H1 (cell line): ENCODE data around the gene OGFR. TPM values are rescaled to one million over a fixed set of nuclear protein-coding genes. Genes with fewer than 3 reads are reported as not detected.

Experiments
- ATF3 ChIP-seq: IDR thresholded peaks from 2 replicates; pipeline ENCODE4 v1.6.1; 2011; ENCODE audit warnings: low read depth, mild to moderate bottlenecking, low read length; ENCODE audit not compliant: insufficient read depth
- CHD1 ChIP-seq: IDR thresholded peaks from 2 replicates; pipeline ENCODE4 v1.6.1; 2012; ENCODE audit warnings: low read depth, low read length, improper control_type of control experiment
- EZH2 ChIP-seq: fragments of 200-600 bp; sonication (generic); IDR thresholded peaks from 2 replicates; pipeline ENCODE4 v1.7.1; 2012; ENCODE audit warnings: low read depth, mild to moderate bottlenecking, moderate library complexity, low read length, inconsistent platforms; ENCODE audit not compliant: severe bottlenecking
- JUND ChIP-seq: IDR thresholded peaks from 2 replicates; pipeline ENCODE4 v1.6.1; 2011; ENCODE audit warnings: mild to moderate bottlenecking, improper control_type of control experiment, low read length
- KDM1A ChIP-seq: fragments of 200-600, 300-600 bp; sonication (generic); IDR thresholded peaks from 2 replicates; pipeline ENCODE4 v1.7.1; 2016; ENCODE audit warnings: mild to moderate bottlenecking, low read length, borderline replicate concordance
- NANOG ChIP-seq: IDR thresholded peaks from 2 replicates; pipeline ENCODE4 v1.6.1; 2011; ENCODE audit warnings: low read length, low read depth, mild to moderate bottlenecking, inconsistent platforms; ENCODE audit not compliant: insufficient read depth, poor library complexity, severe bottlenecking
- POLR2AphosphoS5 ChIP-seq: IDR thresholded peaks from 2 replicates; pipeline ENCODE4 v1.6.1; 2011; ENCODE audit warnings: low read depth, low read length
- TBP ChIP-seq: IDR thresholded peaks from 2 replicates; pipeline ENCODE4 v1.6.1; 2011; ENCODE audit warnings: low read depth, low read length, improper control_type of control experiment
- polyA plus RNA-seq, 7 experiments: library from polyadenylated mRNA; depleted of rRNA in 3 of 7; stranded (reverse) in 5 of 7; unstranded in 2 of 7; fragments of >200 nt in 5 of 7; fragments of 200-250 nt in 2 of 7; gene quantifications; 1 replicate in 5 of 7; 2 replicates in 1 of 7; 4 replicates in 1 of 7; pipeline versions ENCODE4 v1.2.1 to v1.2.3, GENCODE V29; 2011 to 2013; ENCODE audit warnings: missing spikeins in 2 of 7, mixed read lengths in 2 of 7
- total RNA-seq: library from RNA; stranded (reverse); fragmentation: NEBNext Ultra II Directional; extraction: Animal tissue kit (Norgen Biotek cat#: 25700); gene quantifications from 2 replicates; pipeline ENCODE4 v1.2.1, GENCODE V29; 2021

The OGFR gene
- total and polyA plus RNA-seq, 2 of the 8 experiments (the other 6 are each of a cell fraction or from before 2014, with no cell fraction given): 13.9 to 25.1 TPM

- TF ChIP-seq ATF3 (no peak), CHD1 (no peak), JUND (no peak), KDM1A (no peak), EZH2 (no peak), POLR2AphosphoS5 (no peak), TBP (no peak), NANOG (no peak)
Observed at GRCh38 chr20:62813588-62813987, 9.0 kb downstream of the OGFR start (continued).
